K562 (cell line): ENCODE data around the gene STAT6. TPM values are rescaled to one million over a fixed set of nuclear protein-coding genes. Genes with fewer than 3 reads are reported as not detected.

ENCODE experiments used
- ARID4B ChIP-seq: sonication (generic); formaldehyde crosslinking; IDR thresholded peaks from 2 replicates; pipeline ENCODE4 v1.8.0; 2022; ENCODE audit warnings: mild to moderate bottlenecking, missing genetic modification reagents
- BACH1 ChIP-seq: fragments of 200-800 bp; sonication (Bioruptor generic); IDR thresholded peaks from 2 replicates; pipeline ENCODE4 v1.6.1; 2016; ENCODE audit warnings: missing genetic modification characterization, missing compliant biosample characterization
- HMGN3 ChIP-seq: IDR thresholded peaks from 2 replicates; pipeline ENCODE4 v1.6.1; 2011; ENCODE audit warnings: borderline replicate concordance, low read depth, mild to moderate bottlenecking, mixed read lengths, low read length; ENCODE audit not compliant: insufficient read length; ENCODE audit errors: extremely low read depth
- NR4A1 ChIP-seq, 2 experiments: fragments of 250-450 bp in 1 of 2; fragments of 450-650 bp in 1 of 2; sonication (Bioruptor Pico) in 1 of 2; IDR thresholded peaks; 2 replicates each; pipeline versions ENCODE4 v1.4.0 to v1.6.1; 2016 to 2020; ENCODE audit warnings: mild to moderate bottlenecking in 2 of 2, missing compliant biosample characterization in 1 of 2, missing genetic modification characterization in 1 of 2, moderate library complexity in 1 of 2
- PCBP1 ChIP-seq: fragments of 200-400 bp; formaldehyde crosslinking; IDR thresholded peaks from 2 replicates; pipeline ENCODE4 v1.6.1; 2018; ENCODE audit warnings: mild to moderate bottlenecking, low read depth, low read length; ENCODE audit not compliant: poor library complexity, severe bottlenecking
- polyA plus RNA-seq, 8 experiments: library from polyadenylated mRNA; depleted of rRNA in 4 of 8; stranded (reverse) in 5 of 8; unstranded in 3 of 8; fragments of >200 nt; fragmentation: Nextera tagmentation in 2 of 8; fragmentation: Illumina TruSeq in 1 of 8; extraction: Ambion mirVana in 2 of 8; extraction: Trizol in 1 of 8; gene quantifications; 2 replicates each; pipeline versions ENCODE4 v1.2.1 to v1.2.3, GENCODE V29; 2011 to 2014; ENCODE audit warnings: inconsistent platforms in 1 of 8, missing spikeins in 1 of 8
- total RNA-seq, 7 experiments: library from RNA; depleted of rRNA in 6 of 7; stranded (reverse); fragments of >200 nt in 6 of 7; fragmentation: Illumina TruSeq in 2 of 7; extraction: Trizol in 2 of 7; gene quantifications; 2 replicates each; pipeline versions ENCODE4 v1.2.1 to v1.2.3, GENCODE V29; 2011 to 2021; ENCODE audit warnings: low replicate concordance in 1 of 7

STAT6 gene
- total and polyA plus RNA-seq, 9 of the 15 experiments (the other 6 are each of a cell fraction or from before 2014, with no cell fraction given), result 2.4 to 49.5 (median 26.5) TPM

DNA sequence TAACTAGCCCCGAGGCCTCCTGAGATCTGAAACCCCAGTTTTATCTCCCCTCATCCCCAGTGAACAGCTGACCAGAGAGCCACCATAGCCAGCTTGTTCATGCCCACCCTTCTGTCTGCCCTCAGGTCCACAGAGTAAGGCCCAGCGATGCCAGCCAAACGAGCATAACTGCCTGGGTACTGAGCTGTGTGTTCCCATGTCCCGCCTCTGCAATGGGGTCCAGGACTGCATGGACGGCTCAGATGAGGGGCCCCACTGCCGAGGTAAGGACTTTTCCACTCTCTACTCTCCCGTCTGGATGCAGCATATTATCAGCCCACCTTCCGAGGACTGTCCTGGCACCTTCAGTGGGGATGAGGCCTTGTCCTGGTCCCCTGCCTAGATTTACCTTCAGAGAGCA, 30.1 kb upstream of the STAT6 start (continued):
- TF ChIP-seq ARID4B (CRISPR knock-in tag) (no peak), NR4A1 (CRISPR knock-in tag; IDR thresholded peaks at IDR 0.05) (no peak), NR4A1 (tag; IDR thresholded peaks at IDR 0.05) (no peak), HMGN3 (no peak), BACH1 (tag) (no peak), PCBP1 (no peak)
